ENCODE results near the gene TUBB2A.
"Not testable (repeated sequence)": the region's sequence is repeated elsewhere in the genome, so short reads cannot be mapped to it uniquely, and the experiment has no call there.

The TUBB2A gene

DNA sequence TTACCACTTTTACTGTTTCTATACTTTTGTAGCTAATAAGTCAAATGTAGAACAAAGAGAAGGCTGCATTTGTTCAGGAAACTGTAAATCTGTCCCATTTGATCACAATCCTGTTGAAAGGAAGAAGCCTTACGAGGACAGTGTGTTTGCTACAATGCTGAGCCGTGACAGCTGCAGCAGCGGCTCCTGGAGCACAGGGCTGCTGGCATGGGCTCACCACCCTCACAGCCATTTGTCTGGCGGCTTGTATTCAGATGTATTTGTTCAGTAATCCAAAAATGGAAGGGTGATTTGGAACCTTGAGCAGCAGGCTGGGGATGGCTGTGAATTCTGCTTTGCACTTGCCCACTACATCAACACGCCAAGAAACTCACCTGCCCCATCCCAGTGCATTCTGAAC lies 5.7 kb downstream of the TUBB2A start:
- no peak for DNase-seq

DNA sequence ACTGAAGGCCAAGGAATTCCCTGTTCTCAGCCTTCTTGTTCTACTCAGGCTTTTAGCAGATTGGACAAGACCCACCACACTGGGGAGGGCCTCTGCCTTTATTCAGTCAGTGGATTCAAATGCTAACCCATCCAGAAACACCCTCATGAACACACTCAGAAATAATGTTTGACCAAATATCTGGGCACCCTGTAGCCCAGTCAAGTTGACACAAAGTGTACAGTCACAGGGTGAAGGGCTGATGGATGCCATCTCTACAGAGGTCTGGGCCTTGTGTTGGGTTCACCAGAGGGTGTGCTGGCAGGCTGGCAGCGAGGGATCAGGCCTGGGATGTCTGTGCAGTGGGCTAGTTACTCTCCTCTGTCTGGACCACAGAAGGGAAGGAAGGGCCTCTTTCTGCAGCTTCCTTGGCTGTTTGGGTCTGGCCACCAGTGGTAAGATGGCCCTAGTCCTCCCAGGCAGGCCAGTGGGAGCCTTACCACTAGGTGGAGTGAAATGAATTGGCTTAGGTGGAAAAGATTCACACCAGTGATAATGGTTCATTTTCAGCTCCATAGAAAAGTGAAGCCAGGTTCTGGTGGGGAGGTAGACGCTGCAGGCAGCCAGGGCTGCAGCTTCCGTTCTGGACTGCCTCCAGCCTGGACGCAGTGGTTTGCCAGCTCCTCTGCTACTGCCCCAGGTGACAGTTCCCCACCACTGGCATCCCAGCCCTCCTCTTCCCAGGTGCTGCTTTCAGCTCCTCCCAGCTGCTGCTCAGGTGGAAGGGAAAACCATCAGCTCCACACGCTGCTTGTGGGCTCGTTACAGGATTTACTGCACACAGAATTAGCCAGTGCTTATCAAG lies 9.2 kb downstream of the TUBB2A start:
- no peak for DNase-seq

DNA sequence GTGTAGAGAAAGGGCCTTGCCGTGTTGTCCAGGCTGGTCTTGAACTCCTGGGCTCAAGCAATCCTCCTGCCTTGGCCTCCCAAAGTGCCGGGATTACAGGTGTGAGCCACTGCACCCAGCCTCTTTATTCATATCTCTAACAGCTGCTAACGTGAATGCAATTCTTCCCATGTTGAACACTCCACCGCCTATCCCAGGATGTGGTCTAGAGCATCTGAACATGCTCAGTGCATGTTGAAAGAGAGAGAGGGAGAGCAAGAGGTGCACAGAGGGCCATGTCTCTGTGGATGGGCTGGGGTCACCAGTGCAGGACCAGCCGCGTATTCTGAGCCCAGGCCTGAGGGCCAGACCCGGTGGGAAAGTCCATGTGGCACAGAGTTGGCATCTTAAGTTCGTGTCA lies 12.8 kb downstream of the TUBB2A start:
- no peak for DNase-seq

DNA sequence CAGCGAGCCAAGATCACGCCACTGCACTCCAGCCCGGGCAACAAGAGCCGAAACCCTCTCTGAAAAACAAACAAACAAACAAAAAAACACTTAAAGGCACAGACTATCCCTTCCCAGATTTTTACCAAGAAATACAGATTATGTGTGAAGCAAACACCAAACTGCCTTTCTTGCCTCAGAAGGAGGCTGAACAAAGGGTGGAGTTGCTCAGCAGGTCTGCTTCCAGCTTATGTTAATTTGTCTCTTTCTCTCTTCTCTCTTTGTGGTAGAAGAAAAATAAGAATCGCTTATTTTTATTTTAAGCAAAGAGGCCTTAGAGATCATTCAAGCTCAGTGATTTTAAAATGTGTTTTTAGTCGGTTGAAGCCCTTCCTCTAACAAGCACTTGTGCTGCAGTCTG lies 14.2 kb downstream of the TUBB2A start:
- DNase-seq: no peak

DNA sequence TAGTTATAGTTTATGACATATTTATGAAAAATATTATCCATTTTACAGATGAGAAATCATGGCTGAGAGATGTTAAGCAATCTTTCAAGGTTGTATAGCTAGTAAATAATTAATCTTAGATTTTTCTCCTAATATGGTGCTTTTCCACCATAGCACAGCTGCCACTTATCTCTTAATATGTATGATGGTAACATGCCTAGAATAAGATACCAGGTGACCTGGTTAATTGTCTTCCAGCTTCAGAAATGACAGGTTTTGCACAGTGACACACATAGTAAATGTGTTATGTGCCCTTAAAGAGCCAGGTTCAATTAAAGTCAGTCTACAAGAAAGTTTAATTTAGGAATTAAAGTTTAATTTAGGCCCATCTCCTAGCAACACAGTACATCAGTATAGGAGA lies 14.8 kb downstream of the TUBB2A start:
- DNase-seq: no peak

DNA sequence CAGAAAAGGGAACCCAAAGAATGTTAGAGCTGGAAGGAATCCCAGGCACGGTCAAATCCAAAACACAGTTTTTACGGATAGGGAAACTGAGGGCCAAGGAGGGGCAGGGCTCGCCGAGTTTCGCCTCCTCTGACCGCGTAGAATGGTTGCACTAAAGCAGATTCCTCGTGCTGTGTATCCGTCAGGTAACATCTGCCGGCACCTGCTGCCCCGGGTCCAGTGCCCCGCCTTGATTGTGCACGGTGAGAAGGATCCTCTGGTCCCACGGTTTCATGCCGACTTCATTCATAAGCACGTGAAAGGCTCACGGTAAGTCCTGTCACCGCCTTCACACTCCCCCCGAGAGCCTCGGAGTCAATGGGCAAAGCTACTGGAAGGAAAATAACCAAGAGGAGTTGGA lies 17.1 kb downstream of the TUBB2A start:
- no peak for DNase-seq

DNA sequence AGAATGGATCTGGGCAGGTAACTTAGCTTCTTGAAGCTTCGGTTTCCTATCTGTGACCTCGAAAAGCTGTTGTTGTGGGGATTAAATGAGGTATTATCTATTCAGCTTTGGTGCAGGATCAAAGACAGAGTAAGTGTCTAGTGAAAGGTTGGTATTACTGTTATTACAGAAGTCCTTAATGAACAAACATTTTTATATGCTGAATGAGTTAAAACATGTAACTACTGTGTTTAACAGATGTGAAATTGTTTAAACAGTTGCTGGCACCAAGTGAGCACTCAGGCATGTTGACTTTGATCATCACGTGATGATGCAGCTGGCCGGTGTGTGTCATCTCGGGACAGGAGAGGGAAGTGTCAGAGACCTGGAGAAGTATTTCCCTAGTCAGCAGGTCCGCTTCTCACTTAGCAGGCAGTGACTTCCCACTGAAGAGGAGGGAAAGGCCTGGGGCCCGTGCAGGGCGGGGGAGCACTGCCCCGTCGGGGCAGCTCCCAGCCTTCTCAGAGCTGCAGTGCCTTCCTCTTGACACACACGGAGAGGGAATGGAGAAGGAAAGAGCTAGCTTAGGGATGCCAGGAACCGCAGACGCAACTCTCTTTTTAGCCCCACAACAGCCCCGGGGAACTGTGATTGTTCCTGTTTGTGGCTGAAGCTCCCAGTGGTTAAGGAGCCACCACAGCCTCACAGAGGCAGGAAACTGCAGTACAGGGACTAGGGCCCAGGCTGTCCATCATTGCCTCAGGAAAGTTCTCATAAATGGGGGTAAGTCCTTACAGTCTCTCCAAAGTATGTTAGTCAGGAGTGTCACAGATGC lies 18.0 kb downstream of the TUBB2A start:
- no peak for DNase-seq

DNA sequence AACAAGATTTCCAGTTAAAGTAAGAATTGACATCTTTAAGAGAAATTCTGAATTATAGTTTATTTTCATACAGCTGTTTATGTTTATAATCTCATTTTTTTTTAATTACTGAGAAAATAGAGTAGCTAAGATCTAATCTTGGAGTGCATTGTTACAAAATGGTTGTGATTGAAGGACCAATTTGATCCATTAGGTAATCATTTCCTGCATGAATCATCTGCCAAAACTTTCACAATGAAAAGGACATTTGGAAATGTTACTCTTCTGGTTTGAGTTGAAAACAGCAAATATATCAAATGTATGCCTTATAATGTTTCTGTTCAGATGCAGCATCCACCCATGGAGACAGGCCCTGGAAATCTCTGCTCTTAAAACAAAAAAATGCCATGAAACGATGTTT lies 19.0 kb downstream of the TUBB2A start:
- DNase-seq: no peak

DNA sequence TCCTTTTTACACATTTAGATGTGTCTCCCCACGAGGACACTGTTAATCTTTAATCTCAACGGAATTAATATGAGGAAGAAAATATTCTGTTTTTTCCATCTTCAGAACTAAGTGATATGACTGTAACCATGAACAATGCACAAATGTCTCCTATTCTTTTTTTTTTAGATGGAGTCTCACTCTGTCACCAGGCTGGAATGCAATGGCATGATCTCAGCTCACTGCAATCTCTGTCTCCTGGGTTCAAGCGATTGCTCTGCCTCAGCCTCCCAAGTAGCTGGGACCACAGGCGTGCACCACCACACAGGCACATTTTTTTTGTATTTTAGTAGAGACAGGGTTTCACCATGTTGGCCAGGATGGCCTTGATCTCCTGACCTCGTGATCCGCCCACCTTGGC lies 19.5 kb downstream of the TUBB2A start:
- DNase-seq: not testable (repeated sequence)

DNA sequence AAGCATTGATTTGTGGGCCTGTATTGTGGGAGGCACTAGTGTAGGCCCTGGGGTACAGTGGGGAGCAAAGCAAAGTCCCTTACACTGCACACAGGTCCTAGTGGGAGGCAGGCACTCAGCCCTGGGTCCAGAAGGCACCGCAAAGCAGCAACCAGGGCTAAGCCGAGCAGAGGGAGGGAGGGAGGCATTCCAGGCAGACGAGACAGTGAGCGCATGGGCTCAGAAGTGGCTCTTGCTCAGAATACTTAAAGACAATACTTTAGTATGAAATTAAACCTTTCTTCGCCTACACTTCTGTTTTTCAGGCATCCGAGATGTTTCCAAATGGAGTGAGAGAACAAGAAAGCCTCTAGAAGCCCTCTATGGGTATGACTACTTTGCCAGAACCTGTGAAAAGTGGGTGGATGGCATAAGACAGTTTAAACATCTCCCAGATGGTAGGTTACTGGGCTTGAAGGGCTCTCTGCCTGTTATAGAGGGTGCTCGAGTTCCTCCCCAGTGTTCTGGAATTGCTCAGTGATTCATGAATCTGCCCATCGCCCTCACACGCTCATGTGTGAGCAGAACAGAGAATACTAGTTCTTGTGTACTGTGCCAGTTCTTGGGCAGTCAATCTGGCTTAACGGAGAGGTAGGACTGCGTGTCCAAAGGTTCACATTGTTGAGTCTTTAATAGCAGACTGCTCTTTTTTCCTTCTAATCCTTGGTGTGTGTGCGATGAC lies 20.1 kb downstream of the TUBB2A start:
- no peak for DNase-seq

DNA sequence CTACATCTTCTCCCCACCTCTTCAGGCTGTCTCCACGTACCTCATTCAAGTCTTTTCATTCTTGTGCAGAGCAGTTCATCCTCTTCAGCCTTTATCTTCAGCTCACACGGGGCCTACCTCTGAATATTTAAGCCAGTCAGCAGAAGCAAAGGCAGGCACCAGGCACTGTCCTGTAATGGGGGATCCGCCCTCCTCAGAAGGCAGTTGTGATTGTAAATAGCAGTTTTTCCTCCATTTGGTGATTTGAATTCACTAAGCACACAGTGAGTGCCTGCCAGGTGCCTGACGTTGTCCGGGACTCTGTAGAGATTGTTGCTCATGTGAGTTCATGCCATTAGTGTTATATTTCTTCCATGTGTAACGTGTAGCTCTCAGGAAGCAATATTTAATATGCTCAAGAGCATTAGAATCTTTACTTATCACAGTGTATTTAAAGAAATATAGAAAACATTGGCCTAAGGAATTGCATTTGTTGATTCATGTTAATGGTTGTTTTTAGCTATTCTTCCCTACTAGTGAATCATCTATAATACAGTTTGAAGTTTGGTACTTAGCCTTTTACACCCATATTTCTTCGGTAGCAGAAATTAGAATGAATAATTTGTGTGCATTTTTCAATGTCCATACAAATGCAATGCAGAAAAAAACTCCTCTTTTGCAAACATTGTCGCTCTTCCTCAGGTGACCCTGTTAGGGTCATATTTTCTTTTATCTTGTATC lies 20.9 kb downstream of the TUBB2A start:
- DNase-seq: no peak

DNA sequence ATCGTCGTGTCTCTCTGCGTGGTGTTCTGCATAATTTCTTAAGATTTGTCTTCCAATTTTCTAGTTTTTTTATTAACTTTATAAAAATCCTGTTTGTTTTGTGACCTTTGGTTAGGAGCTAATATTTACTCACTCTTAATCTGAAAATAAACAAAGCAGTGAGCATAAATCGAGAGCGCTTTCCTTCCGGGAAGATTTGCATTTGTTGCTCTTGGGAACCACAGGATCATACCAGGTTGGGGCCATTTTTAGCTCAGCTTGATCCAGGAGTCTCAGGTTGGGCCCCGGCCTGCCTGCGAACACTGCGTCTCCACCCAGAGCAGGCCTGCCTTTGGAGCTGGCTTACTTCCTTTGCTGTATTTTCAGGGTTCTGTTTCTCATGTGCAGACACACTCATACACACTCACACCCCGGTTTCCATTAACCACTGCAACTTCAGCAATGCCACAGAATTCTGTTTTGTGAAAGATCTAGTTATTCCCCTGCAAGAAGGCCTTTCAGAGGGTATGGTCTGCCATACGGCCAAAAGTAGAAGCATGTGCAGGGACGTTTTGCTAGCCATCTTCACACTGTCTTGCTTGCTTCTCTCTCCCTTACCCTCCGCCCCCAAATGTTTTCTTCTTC lies 21.6 kb downstream of the TUBB2A start:
- no peak for DNase-seq

DNA sequence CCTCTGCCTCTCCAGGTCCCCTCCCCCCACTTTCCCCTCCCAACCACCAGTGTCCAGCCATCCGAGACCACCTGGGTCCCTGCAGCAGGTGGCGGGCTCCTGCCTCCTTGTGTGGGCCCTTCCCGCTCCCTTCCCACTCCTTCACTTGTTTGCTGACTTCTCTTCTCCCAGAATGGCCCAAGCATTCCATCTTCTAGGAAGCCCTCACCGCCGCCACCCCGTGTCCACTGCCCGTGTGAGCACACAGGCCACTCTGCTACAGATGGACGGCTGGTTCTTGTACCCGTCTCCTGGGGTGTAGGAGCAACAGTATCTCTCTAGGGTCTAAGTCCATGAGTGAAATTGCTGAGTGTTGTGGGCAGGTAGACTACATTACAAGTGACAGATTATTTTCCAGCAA lies 23.8 kb downstream of the TUBB2A start:
- DNase-seq: no peak

DNA sequence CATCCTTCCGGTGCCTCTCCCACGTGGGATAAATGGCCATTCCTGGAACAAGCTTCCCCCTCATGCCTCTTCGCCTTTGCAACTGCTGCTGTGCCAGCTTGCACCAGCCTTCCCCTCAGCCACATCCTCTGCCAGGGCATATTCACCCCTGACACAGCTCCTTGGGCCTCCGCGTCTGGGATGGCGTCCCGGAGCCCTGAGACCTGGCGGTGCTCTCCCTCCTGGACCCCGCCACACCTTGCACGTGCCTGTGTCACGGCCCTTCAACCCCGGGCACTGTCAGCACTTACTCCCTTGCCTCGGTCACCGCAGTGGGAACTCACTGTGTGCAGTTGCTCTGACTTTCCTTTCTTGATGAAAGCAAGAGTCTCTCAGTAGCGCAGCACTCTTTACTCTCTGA lies 25.6 kb downstream of the TUBB2A start:
- no peak for DNase-seq

DNA sequence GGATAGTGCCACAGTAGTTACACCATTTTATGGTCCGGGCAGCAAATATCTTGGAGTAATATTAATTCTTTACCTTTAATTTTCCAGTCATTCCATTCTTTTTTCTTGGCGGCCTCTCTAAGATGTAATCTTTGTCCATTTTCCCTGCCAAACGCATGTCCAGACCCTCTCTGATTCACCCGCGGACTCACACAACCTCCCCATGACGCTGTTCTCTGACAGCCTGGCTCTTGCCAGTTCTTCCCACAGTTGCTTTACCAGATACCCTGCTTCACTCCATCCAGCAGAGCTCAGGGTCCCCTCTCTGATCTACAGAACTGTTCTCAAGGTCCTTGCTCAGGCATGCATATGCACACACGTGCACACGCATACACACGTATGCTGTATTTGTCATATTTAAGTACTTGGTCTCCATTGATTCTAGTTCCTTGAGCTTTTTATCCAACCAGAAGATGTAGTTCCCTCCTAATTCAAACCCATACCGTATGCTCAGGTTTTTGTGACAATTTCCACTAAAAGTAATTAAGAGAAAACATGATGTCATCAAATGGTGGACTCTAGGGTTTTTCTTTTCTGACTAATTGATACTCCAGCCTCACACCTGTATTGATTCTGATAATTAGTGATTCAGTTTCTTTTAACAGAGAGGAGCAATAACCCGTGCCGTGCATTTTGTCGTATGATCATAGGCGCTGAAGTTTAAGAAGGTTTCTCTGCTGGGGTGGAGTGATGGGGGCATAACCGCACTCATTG lies 28.8 kb downstream of the TUBB2A start:
- no peak for DNase-seq

DNA sequence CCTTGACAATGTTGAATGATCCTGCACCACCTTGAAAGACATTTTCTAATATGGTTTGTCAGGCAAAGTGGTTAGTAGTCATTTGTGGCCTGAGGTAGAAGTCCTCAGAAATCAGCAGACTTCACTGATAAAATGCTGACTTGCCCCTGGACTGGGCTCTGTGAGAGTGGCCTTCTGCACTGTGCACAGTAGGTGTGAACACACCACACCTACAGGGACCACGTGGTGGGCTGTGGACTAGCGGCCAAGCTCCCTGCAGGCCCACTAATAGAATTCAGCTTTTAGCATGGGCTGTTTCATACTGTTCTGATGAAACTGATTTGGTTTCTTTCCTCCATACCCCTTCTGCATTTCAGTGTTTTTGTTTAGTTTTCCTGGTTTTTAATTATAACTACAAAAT lies 31.5 kb downstream of the TUBB2A start:
- DNase-seq: no peak

DNA sequence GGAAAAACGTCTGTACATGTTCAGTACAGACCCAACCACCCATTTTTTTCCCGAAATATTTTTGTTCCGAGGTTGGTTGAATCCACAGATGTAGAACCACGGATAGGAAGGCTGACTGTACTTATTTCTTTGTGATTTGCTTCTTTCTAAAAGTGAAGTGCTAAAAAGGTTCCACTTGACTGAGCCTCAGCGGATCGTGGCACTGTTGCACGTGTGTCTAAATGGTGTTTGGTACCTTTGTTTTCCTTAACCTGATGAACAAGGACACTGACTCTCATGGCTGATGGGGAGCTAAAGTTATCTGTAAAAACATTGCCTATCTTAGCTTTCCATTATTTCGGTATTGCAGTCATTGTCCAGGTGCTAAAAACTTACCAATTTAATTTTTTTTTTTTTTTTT lies 32.7 kb downstream of the TUBB2A start:
- DNase-seq: no peak

DNA sequence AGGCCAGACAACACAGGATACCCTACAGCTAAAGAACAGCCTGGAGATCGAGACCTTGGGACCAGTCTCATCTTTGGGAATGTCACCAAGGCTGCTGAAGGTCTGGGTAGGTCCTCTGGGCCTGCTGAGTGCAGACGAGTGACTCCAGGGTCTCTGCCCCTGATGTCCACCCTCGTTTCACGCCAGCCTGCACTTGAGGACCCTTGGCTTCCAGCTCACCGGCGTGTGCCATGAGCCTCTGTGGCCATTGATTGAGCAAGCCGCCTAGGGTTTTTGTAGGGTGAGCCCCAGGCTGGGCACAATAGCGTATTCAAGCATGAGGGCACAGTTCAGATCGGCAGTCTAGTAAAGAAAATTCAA lies 34.5 kb downstream of the TUBB2A start:
- DNase-seq: no peak

DNA sequence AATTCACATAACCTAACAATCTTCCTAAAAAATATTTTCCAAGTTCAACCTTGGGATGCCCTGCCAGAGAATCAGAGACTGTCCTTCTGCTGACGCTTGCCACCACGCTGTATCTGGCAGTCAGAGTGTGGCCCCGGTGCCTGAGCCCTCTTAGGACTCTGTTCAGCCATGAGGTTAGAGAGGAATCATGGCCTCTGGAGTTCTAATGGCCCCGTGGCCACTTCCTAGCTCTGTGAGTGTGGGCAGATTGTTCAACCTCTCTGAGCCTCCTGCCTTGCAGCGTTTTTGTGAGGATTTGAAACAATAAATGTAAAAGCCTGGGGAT lies 36.6 kb downstream of the TUBB2A start:
- DNase-seq: no peak

DNA sequence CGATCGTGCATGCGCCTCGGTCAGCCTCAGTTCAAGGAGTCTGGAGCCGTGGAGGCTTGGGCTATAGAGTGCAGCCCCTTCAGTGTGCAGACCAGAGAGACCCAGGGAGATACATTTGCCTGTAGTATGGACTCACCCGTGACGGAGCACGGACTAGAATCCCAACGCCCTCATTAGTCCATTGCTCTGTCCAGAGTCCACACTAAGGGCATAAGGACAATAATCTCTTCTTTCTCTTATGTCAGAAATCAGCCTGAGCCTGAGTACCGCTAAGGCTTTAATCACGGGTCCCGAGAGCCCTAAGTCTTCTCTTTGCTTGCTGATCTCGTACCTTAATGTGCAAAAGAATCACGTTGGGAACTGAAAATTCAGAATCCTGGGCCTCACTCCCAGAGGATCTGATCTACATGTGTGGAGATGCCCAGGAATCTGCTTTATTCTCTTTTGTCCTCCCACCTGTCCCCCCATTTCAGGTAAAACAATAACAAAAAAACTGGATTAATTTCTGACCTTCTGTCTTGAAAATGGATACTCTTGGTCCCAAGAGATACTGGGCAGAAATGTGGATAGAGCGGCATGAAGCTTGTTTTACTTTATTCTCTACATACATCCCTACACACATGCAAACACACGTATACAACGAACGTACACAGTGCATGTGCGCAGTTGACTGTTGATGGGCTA lies 38.2 kb downstream of the TUBB2A start:
- DNase-seq: no peak

DNA sequence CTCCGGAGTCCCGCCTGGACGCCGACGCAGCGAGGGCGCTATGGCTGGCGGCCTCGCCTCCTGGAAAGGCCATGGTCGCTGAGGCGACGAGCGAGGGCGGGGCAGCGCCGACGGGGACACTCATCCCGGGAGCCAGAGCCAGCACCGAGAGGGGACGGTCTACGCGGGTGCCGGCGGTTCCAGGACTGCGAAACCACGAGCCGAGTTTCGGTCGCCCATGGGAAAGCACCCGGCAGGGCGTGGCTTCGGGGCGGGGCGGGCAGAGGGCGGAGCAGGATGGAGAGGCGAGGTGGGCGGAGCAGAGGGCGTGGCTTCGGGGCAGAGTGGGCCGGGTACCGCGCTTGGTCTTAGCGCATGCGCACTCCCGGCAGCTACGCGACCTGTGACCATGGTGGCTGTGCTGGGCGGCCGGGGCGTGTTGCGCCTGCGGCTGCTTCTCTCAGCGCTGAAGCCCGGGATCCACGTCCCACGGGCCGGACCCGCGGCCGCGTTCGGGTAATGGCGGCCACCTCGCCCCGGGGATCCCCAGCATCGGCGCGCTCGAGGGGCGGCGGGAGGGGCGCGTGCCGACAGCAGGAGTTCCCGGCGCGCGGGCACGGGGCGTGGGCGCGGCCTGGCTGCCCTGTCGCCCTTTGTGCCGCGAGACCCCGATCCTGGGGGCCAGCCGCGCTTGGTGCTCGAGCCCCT lies 38.8 kb downstream of the TUBB2A start, which contains the start of gene BPHL:
Gene BPHL, plus strand, starts transcription at position 359 of the 687 bp plus-strand sequence. Its CDS starts 30 bp downstream, at position 389.
- peak; percentile 100 for DNase-seq

All from CD4-positive, alpha-beta T cell treated with Interleukin-17A for 4 hours (primary cell).